Activated CD8-positive, alpha-beta T cell treated with anti-CD3 and anti-CD28 coated beads for 36 hours (primary cell): ENCODE results near the gene SERTAD1. TPM values are rescaled to one million over a fixed set of nuclear protein-coding genes. Genes with fewer than 3 reads are reported as not detected.

ENCODE experiments used
- ATAC-seq: fragments of 200-7000 bp; cut with Tn5 transposase; one replicate; pipeline ENCODE4 v1.10.0; 2021; ENCODE audit warnings: mild to moderate bottlenecking, moderate library complexity
- CTCF ChIA-PET: fragments of 350-600 bp; sonication (Branson Sonifier 250); formaldehyde crosslinking; loops from one replicate; lab custom pipeline; 2021; ENCODE audit warnings: antibody characterized with exemption; lab: Charles Lee
- POLR2A ChIA-PET: fragments of 350-600 bp; sonication (Branson Sonifier 250); formaldehyde crosslinking; loops from one replicate; lab custom pipeline; 2021; ENCODE audit warnings: antibody characterized with exemption; lab: Charles Lee
- DNase-seq: peaks from one replicate; pipeline ENCODE4 v3.0.0-alpha.2; 2020
- H3K27ac Mint-ChIP-seq: one replicate; pipeline ENCODE4 v1.8.0; 2021; ENCODE audit warnings: mild to moderate bottlenecking, mixed read lengths
- H3K27me3 Mint-ChIP-seq: one replicate; pipeline ENCODE4 v1.8.0; 2021; ENCODE audit warnings: mixed read lengths
- H3K36me3 Mint-ChIP-seq: one replicate; pipeline ENCODE4 v1.8.0; 2021; ENCODE audit warnings: low read depth, mixed read lengths
- H3K4me1 Mint-ChIP-seq: one replicate; pipeline ENCODE4 v1.8.0; 2021; ENCODE audit warnings: low read depth, mixed read lengths
- H3K4me3 Mint-ChIP-seq: one replicate; pipeline ENCODE4 v1.8.0; 2021; ENCODE audit warnings: mild to moderate bottlenecking, moderate library complexity, mixed read lengths
- H3K9me3 Mint-ChIP-seq: one replicate; pipeline ENCODE4 v1.8.0; 2021; ENCODE audit warnings: mixed read lengths
- intact Hi-C: fragments of 100-400 bp; cut with micrococcal nuclease; formaldehyde crosslinking; loops from one replicate; pipeline ENCODE4 v1.10.0; 2022
- total RNA-seq, 2 experiments: library from RNA; stranded (reverse); gene quantifications; one replicate each; pipeline ENCODE4 v1.2.3, GENCODE V29; 2021
- TF ChIP-seq, protein P1 (sequence below): fragments of 200-600 bp; IDR thresholded peaks from one replicate; pipeline ENCODE4 v1.8.0; 2022; ENCODE audit warnings: antibody characterized with exemption, mild to moderate bottlenecking

SERTAD1 gene
- total RNA-seq, 2 experiments from 2014 or later, result 15.5 to 17.2 TPM

DNA sequence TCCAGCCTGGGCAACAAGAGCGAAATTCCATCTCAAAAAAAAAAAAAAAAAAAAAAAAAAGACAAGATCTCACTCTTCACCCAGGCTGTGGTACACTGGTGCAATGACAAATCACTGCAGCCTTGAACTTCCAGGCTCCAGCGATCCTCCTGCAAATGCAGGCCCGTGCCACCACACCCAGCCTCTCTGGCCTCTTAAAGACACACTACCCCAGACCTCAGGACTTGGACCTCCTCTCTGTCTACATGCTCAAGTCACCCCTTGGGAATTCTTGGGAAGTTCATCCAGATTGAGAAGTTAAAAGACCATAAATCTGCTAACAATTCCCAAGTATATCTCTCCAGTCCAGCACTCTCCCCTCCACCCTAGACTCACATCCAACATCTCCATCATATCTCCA is 25.2 kb downstream of the SERTAD1 start:
- no peak for ATAC-seq
- no peaks in the 10 kb centered on the region for H3K9me3 Mint-ChIP-seq
- H3K36me3 Mint-ChIP-seq, result no peaks in the 10 kb centered on the region
- no peak for DNase-seq
- ChIA-PET POLR2A (no interaction called here), CTCF (interaction anchor here (1.2 to 1.3 kb wide), 2 partner anchors 20 to 118 kb away, joined by 3 read pairs; no protein-coding TSS in a partner anchor)
- TF ChIP-seq, protein P1, sequence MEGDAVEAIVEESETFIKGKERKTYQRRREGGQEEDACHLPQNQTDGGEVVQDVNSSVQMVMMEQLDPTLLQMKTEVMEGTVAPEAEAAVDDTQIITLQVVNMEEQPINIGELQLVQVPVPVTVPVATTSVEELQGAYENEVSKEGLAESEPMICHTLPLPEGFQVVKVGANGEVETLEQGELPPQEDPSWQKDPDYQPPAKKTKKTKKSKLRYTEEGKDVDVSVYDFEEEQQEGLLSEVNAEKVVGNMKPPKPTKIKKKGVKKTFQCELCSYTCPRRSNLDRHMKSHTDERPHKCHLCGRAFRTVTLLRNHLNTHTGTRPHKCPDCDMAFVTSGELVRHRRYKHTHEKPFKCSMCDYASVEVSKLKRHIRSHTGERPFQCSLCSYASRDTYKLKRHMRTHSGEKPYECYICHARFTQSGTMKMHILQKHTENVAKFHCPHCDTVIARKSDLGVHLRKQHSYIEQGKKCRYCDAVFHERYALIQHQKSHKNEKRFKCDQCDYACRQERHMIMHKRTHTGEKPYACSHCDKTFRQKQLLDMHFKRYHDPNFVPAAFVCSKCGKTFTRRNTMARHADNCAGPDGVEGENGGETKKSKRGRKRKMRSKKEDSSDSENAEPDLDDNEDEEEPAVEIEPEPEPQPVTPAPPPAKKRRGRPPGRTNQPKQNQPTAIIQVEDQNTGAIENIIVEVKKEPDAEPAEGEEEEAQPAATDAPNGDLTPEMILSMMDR, result no peak
- H3K4me1 Mint-ChIP-seq, result peaks cover 11% of the 10 kb centered on the region
- no peaks in the 10 kb centered on the region for H3K27me3 Mint-ChIP-seq
- H3K4me3 Mint-ChIP-seq, result no peak overlapping the region
- H3K27ac Mint-ChIP-seq, result no peak overlapping the region
- intact Hi-C loops, result no loop called here

- POLR2A ChIA-PET, result no interaction called here
- Mint-ChIP-seq H3K4me1 (peaks cover 9% of the 10 kb centered on the region), H3K27me3 (no peaks in the 10 kb centered on the region), H3K9me3 (no peaks in the 10 kb centered on the region), H3K4me3 (no peak overlapping the region), H3K27ac (no peak overlapping the region), H3K36me3 (no peaks in the 10 kb centered on the region)
- TF ChIP-seq, protein P1, result no peak
- ATAC-seq, result peak; percentile 82
- peak; percentile 84 for DNase-seq
- intact Hi-C loops, result no loop called here
- CTCF ChIA-PET, result no interaction called here
Measured at GRCh38 chr19:40398417-40399131, 27.2 kb downstream of the SERTAD1 start.

GRCh38 chr19:40397568-40397906 is 28.3 kb downstream of the SERTAD1 start:
- Mint-ChIP-seq H3K9me3 (no peaks in the 10 kb centered on the region), H3K36me3 (no peaks in the 10 kb centered on the region), H3K27ac (no peak overlapping the region), H3K4me3 (no peak overlapping the region), H3K4me1 (peaks cover 5% of the 10 kb centered on the region), H3K27me3 (no peaks in the 10 kb centered on the region)
- no peak for DNase-seq
- intact Hi-C loops, result no loop called here
- CTCF ChIA-PET, result no interaction called here
- no peak for ATAC-seq
- TF ChIP-seq, protein P1, result no peak
- POLR2A ChIA-PET, result no interaction called here

- CTCF ChIA-PET, result interaction anchor here (1.9 kb wide), 1 partner anchor 92 kb away, joined by 6 read pairs; no protein-coding TSS in a partner anchor
- peaks cover 5% of the 10 kb centered on the region for H3K4me1 Mint-ChIP-seq
- H3K27ac Mint-ChIP-seq, result no peak overlapping the region
- H3K9me3 Mint-ChIP-seq, result no peaks in the 10 kb centered on the region
- ATAC-seq, result no peak
- no peaks in the 10 kb centered on the region for H3K36me3 Mint-ChIP-seq
- H3K4me3 Mint-ChIP-seq, result no peak overlapping the region
- intact Hi-C loops, result no loop called here
- H3K27me3 Mint-ChIP-seq, result no peaks in the 10 kb centered on the region
- POLR2A ChIA-PET, result interaction anchor here (1.0 kb wide), 1 partner anchor 30 kb away, joined by 4 read pairs; no protein-coding TSS in a partner anchor
- TF ChIP-seq, protein P1, result no peak
- no peak for DNase-seq
Measured at GRCh38 chr19:40396886-40397567, 28.8 kb downstream of the SERTAD1 start.

GRCh38 chr19:40395956-40396355 is 29.8 kb downstream of the SERTAD1 start:
- no peak overlapping the region for H3K4me3 Mint-ChIP-seq
- H3K9me3 Mint-ChIP-seq, result no peaks in the 10 kb centered on the region
- no peak for DNase-seq
- no peaks in the 10 kb centered on the region for H3K36me3 Mint-ChIP-seq
- TF ChIP-seq, protein P1, result no peak
- no peak for ATAC-seq
- intact Hi-C loops, result no loop called here
- ChIA-PET CTCF (interaction anchor here (1.2 to 1.9 kb wide), 2 partner anchors 25 to 91 kb away, joined by 3 to 6 read pairs; no protein-coding TSS in a partner anchor), POLR2A (interaction anchor here (0.6 to 1.0 kb wide), 2 partner anchors 31 to 827 kb away, joined by 3 to 4 read pairs; no protein-coding TSS in a partner anchor)
- no peak overlapping the region for H3K27ac Mint-ChIP-seq
- no peaks in the 10 kb centered on the region for H3K27me3 Mint-ChIP-seq
- peaks cover 5% of the 10 kb centered on the region for H3K4me1 Mint-ChIP-seq
